K562 (cell line): ENCODE measurements around the gene UQCRC1. TPM values are rescaled to one million over a fixed set of nuclear protein-coding genes. Genes with fewer than 3 reads are reported as not detected.

ENCODE experiments used
- ATAC-seq: fragments of 200-7000 bp; cut with Tn5 transposase; 3 replicates; pipeline ENCODE4 v1.9.1; 2020; ENCODE audit warnings: moderate library complexity
- BruUV-seq: library from RNA; stranded (reverse); fragments of 400-500 nt; replicated peaks from 2 replicates; lab custom pipeline; 2021; lab: Mats Ljungman, UMichigan
- CTCF ChIA-PET: fragments of 300-600 bp; formaldehyde crosslinking; extraction: SDS; loops from one replicate; lab custom pipeline; 2021; ENCODE audit warnings: low intra/inter-chr PET ratio; lab: Yijun Ruan, JAX
- POLR2A ChIA-PET: fragments of 300-600, 350-650 bp; sonication (Branson Sonifier 250); formaldehyde crosslinking; extraction: SDS; loops from one replicate; lab custom pipeline; 2021; ENCODE audit warnings: antibody characterized with exemption, inconsistent platforms; lab: Yijun Ruan, JAX
- DNase-seq, 4 experiments: peaks; one replicate each; pipeline versions ENCODE4 v3.0.0 to v3.0.0-alpha.2; 2011 to 2018; ENCODE audit warnings: low spot score in 3 of 4, mixed read lengths in 3 of 4; ENCODE audit errors: extremely low read depth in 1 of 4
- FAIRE-seq: peaks from 2 replicates; lab custom pipeline; 2011; peaks lifted over from hg19 to GRCh38; lab: Jason Lieb, UNC
- H2AFZ ChIP-seq: 2 replicates; pipeline ENCODE4 v1.6.0; 2011; ENCODE audit warnings: low read depth, low read length, control low read depth, inconsistent platforms
- H3K27ac ChIP-seq: fragments of 200-600 bp; 3 replicates; pipeline ENCODE4 v1.8.0; 2011; ENCODE audit warnings: low read depth, mild to moderate bottlenecking, control low read depth, inconsistent platforms, low read length, moderate library complexity, mixed read lengths; ENCODE audit errors: extremely low read depth
- H3K27me3 ChIP-seq, 2 experiments: fragments of 300-600 bp in 1 of 2; 2 replicates in 1 of 2; 3 replicates in 1 of 2; pipeline versions ENCODE4 v1.6.0 to v1.8.0; 2011; ENCODE audit warnings: inconsistent platforms in 2 of 2, low read length in 2 of 2, mild to moderate bottlenecking in 1 of 2, mixed read lengths in 1 of 2, moderate library complexity in 1 of 2; ENCODE audit not compliant: control insufficient read depth in 2 of 2, insufficient read depth in 2 of 2
- H3K36me3 ChIP-seq: fragments of 300-600 bp; 3 replicates; pipeline ENCODE4 v1.8.0; 2011; ENCODE audit warnings: mild to moderate bottlenecking, low read length, inconsistent platforms; ENCODE audit not compliant: control insufficient read depth, insufficient read depth
- H3K4me1 ChIP-seq, 2 experiments: fragments of 200-600 bp in 1 of 2; replicated peaks in 1 of 2; 2 replicates in 1 of 2; 3 replicates in 1 of 2; pipeline versions ENCODE4 v1.5.1 to v1.8.0; 2011; ENCODE audit warnings: inconsistent platforms in 2 of 2, low read length in 2 of 2, mild to moderate bottlenecking in 1 of 2, mixed read lengths in 1 of 2, moderate library complexity in 1 of 2; ENCODE audit not compliant: control insufficient read depth in 2 of 2, insufficient read depth in 2 of 2
- H3K4me2 ChIP-seq: 2 replicates; pipeline ENCODE4 v1.6.1; 2011; ENCODE audit warnings: low read length, control low read depth, inconsistent platforms, mixed read lengths; ENCODE audit not compliant: insufficient read depth
- H3K4me3 ChIP-seq: fragments of 200-600 bp; sonication (generic), shearing (Covaris generic); 2 replicates; pipeline ENCODE4 v1.5.1; 2016; ENCODE audit warnings: control low read depth, inconsistent platforms
- H3K79me2 ChIP-seq: fragments of 200-600 bp; 3 replicates; pipeline ENCODE4 v1.8.0; 2011; ENCODE audit warnings: low read length, inconsistent platforms; ENCODE audit not compliant: control insufficient read depth, insufficient read depth
- H3K9ac ChIP-seq, 2 experiments: 2 replicates each; pipeline versions ENCODE4 v1.6.0 to v1.6.1; 2011; ENCODE audit warnings: low read depth in 2 of 2, low read length in 2 of 2, control low read depth in 1 of 2, inconsistent platforms in 1 of 2, mild to moderate bottlenecking in 1 of 2, mixed read lengths in 1 of 2; ENCODE audit not compliant: insufficient read depth in 1 of 2
- H3K9me1 ChIP-seq: one replicate; pipeline ENCODE4 v1.6.0; 2011; ENCODE audit warnings: inconsistent platforms, mild to moderate bottlenecking, low read length, moderate library complexity; ENCODE audit not compliant: control insufficient read depth, insufficient read depth
- H3K9me3 ChIP-seq: replicated peaks from 2 replicates; pipeline ENCODE4 v1.5.1; 2011; ENCODE audit warnings: low read depth, low read length, inconsistent platforms; ENCODE audit not compliant: control insufficient read depth, insufficient read depth
- H4K20me1 ChIP-seq: replicated peaks from 2 replicates; pipeline ENCODE4 v1.6.1; 2011; ENCODE audit warnings: low read length, inconsistent platforms, mixed read lengths; ENCODE audit not compliant: control insufficient read depth, insufficient read depth
- ARHGAP35 ChIP-seq: fragments of 450-650 bp; IDR thresholded peaks from 2 replicates; pipeline ENCODE4 v1.6.1; 2018; ENCODE audit not compliant: partially characterized antibody
- BCOR ChIP-seq: fragments of 450-650 bp; IDR thresholded peaks from 2 replicates; pipeline ENCODE4 v1.6.1; 2016
- CAMTA2 ChIP-seq: fragments of 250-450 bp; sonication (Bioruptor Pico); conservative IDR thresholded peaks from 2 replicates; pipeline ENCODE4 v1.5.1; 2022
- CHD1 ChIP-seq: fragments of 200-600 bp; sonication (generic); IDR thresholded peaks from one replicate; pipeline ENCODE4 v1.6.1; 2012; ENCODE audit warnings: mild to moderate bottlenecking, moderate library complexity, low read length, inconsistent platforms
- FOXK1 ChIP-seq: sonication (generic); formaldehyde crosslinking; IDR thresholded peaks from 2 replicates; pipeline ENCODE4 v1.8.0; 2022; ENCODE audit warnings: missing genetic modification reagents, mild to moderate bottlenecking, borderline replicate concordance
- GTF2F1 ChIP-seq: IDR thresholded peaks from 2 replicates; pipeline ENCODE4 v1.6.1; 2011; ENCODE audit warnings: low read depth, low read length, improper control_type of control experiment
- HSF4 ChIP-seq: fragments of 250-450 bp; sonication (Bioruptor Pico); IDR thresholded peaks from 2 replicates; pipeline ENCODE4 v2.1.2; 2022; ENCODE audit warnings: mild to moderate bottlenecking, moderate library complexity, borderline replicate concordance
- IRF2 ChIP-seq: sonication (generic); formaldehyde crosslinking; IDR thresholded peaks from 2 replicates; pipeline ENCODE4 v1.8.1; 2022; ENCODE audit warnings: mild to moderate bottlenecking, missing genetic modification reagents
- KDM4B ChIP-seq, 2 experiments: fragments of 450-650 bp in 1 of 2; sonication (generic) in 1 of 2; IDR thresholded peaks; 2 replicates each; pipeline ENCODE4 v1.6.1; 2016 to 2017; ENCODE audit warnings: borderline replicate concordance in 2 of 2, antibody characterized with exemption in 1 of 2, low read depth in 1 of 2, mild to moderate bottlenecking in 1 of 2
- NCOA4 ChIP-seq: fragments of 450-650 bp; IDR thresholded peaks from 2 replicates; pipeline ENCODE4 v1.6.1; 2018; ENCODE audit warnings: mild to moderate bottlenecking; ENCODE audit not compliant: partially characterized antibody
- PHF8 ChIP-seq: fragments of 200-600 bp; sonication (generic); IDR thresholded peaks from 2 replicates; pipeline ENCODE4 v1.6.1; 2012; ENCODE audit warnings: mixed run types, mild to moderate bottlenecking, inconsistent platforms, low read length, moderate library complexity, borderline replicate concordance
- POLR3G ChIP-seq: IDR thresholded peaks from 2 replicates; pipeline ENCODE4 v1.6.1; 2011; ENCODE audit not compliant: insufficient read length, insufficient replicate concordance; ENCODE audit errors: extremely low read depth
- RBM25 ChIP-seq: fragments of 200-400 bp; formaldehyde crosslinking; IDR thresholded peaks from 2 replicates; pipeline ENCODE4 v1.6.1; 2018; ENCODE audit warnings: low read length, low read depth, moderate library complexity; ENCODE audit not compliant: severe bottlenecking
- RFX1 ChIP-seq: fragments of 450-650 bp; IDR thresholded peaks from 2 replicates; pipeline ENCODE4 v1.6.1; 2016; ENCODE audit warnings: mild to moderate bottlenecking, moderate library complexity
- SIN3B ChIP-seq: fragments of 450-650 bp; IDR thresholded peaks from 2 replicates; pipeline ENCODE4 v1.6.1; 2017; ENCODE audit warnings: low read depth, mild to moderate bottlenecking, moderate library complexity
- SMARCA5 ChIP-seq: fragments of 450-650 bp; IDR thresholded peaks from 2 replicates; pipeline ENCODE4 v1.6.1; 2016
- STAT5A ChIP-seq: IDR thresholded peaks from 2 replicates; pipeline ENCODE4 v1.6.1; 2012; ENCODE audit warnings: low read length, inconsistent platforms, borderline replicate concordance
- ZNF23 ChIP-seq: fragments of 250-450 bp; sonication (Bioruptor Pico); IDR thresholded peaks from 2 replicates; pipeline ENCODE4 v1.4.0; 2020; ENCODE audit warnings: mild to moderate bottlenecking
- WGBS: fragments of 100-300 bp; shearing (Covaris generic); methylation state at CpG from one replicate; pipeline ENCODE4 v1.1.6; 2016; ENCODE audit warnings: low coverage, mixed read lengths; ENCODE audit not compliant: insufficient coverage; ENCODE audit errors: missing lambda C conversion rate; 5-methylcytosine and 5-hydroxymethylcytosine counted together
- in situ Hi-C: fragments of 300-500 bp; cut with MboI; formaldehyde crosslinking; loops from 4 replicates; pipeline ENCODE4 v1.15.0; 2018; ENCODE audit warnings: inconsistent platforms, mixed read lengths
- intact Hi-C: fragments of 100-400 bp; cut with micrococcal nuclease; formaldehyde crosslinking; loops from 2 replicates; pipeline ENCODE4 v1.14.2; 2022
- polyA plus RNA-seq, 8 experiments: library from polyadenylated mRNA; depleted of rRNA in 4 of 8; stranded (reverse) in 5 of 8; unstranded in 3 of 8; fragments of >200 nt; fragmentation: Nextera tagmentation in 2 of 8; fragmentation: Illumina TruSeq in 1 of 8; extraction: Ambion mirVana in 2 of 8; extraction: Trizol in 1 of 8; gene quantifications; 2 replicates each; pipeline versions ENCODE4 v1.2.1 to v1.2.3, GENCODE V29; 2011 to 2014; ENCODE audit warnings: inconsistent platforms in 1 of 8, missing spikeins in 1 of 8
- total RNA-seq, 7 experiments: library from RNA; depleted of rRNA in 6 of 7; stranded (reverse); fragments of >200 nt in 6 of 7; fragmentation: Illumina TruSeq in 2 of 7; extraction: Trizol in 2 of 7; gene quantifications; 2 replicates each; pipeline versions ENCODE4 v1.2.1 to v1.2.3, GENCODE V29; 2011 to 2021; ENCODE audit warnings: low replicate concordance in 1 of 7

UQCRC1 gene
- total and polyA plus RNA-seq, 9 of the 15 experiments (the other 6 are each of a cell fraction or from before 2014, with no cell fraction given): 125 to 424 (median 268) TPM

DNA sequence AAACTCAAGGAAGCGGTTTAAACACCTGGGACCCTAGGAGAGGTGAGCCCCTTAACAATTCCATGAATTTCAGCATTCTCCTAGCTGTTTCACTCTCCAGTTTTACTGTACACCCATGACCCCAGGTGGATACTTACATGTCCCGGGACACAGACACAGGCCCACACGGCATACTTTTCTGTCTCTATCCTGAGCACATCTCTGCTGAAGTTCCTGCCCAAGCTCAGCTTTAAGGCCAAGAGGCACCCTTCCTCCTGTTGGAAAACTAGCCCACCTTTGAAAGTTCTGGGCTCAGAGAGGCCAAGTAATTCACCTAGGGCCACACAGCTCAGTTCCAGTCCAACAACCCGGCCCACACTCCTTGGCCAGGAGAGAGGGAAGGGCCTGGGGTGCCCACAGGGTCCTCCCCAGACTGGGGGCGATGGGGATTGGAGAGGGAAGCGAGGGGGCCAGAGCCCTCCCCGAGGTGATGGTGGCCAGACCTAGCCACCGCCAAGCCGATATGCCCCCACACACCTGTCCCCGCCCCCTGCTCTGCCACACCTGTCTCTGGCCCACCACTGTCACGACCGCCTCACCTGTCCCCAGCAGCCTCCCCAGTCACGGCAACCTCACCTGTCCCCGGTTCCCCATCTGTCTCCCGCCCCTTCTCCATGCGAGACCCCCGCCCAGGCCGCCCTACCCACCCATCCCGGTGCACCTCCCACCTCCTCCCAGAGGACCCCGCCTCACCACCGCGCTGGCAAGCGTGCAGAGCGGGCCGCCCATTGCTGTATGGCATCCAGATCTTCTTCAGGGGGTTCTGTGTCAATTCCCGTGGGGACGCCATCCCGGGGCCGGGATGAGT, 53.3 kb downstream of the UQCRC1 start:
- no peaks in the 10 kb centered on the region for H3K9me3 ChIP-seq
- no peaks in the 10 kb centered on the region for H3K27me3 ChIP-seq
- peaks cover 26% of the 10 kb centered on the region; the same call in 2 of the 3 replicates for H3K36me3 ChIP-seq
- peaks cover 50% of the 10 kb centered on the region for H3K79me2 ChIP-seq
- WGBS: 4% methylated on average over 11 of the region's 29 CpGs
- ChIA-PET CTCF (no interaction called here), POLR2A (interaction anchor here (0.6 to 1.2 kb wide), 4 partner anchors 41 to 282 kb away, joined by 3 read pairs; no protein-coding TSS in a partner anchor)
- peaks cover 46 to 57% of the 10 kb centered on the region in 2 experiments for H3K4me1 ChIP-seq
- 0 out of 2 replicates have a peak, but pooled peaks cover 6% of the 10 kb centered on the region for H4K20me1 ChIP-seq
- no peak for ATAC-seq
- TSS peak; percentile 53 for BruUV-seq
- H3K9me1 ChIP-seq: peaks cover 11% of the 10 kb centered on the region
- DNase-seq: peak in 2 of 4 experiments; percentile 5 to 29
- intact Hi-C loops: loop anchor here (1.0 to 10.0 kb wide), 4 partner anchors 81 to 281 kb away; partner anchors contain the start of genes ATRIP and SLC26A6
- H3K4me3 ChIP-seq: peak overlapping the region; percentile 61
- no peak for FAIRE-seq
- H3K9ac ChIP-seq: peak overlapping the region; percentile 71 to 85
- H3K27ac ChIP-seq: peak overlapping the region; percentile 69
- H2AFZ ChIP-seq: peak overlapping the region; percentile 51; the same call in 1 of the 2 replicates
- in situ Hi-C loops: loop anchor here (5.0 kb wide), 1 partner anchor 89 kb away; a partner anchor contains a TSS
- peak overlapping the region; percentile 84 for H3K4me2 ChIP-seq
- no peak for TF ChIP-seq CAMTA2 (CRISPR knock-in tag)
- TF ChIP-seq RBM25: peak; percentile 77
- TF ChIP-seq BCOR: peak; percentile 81
- no peak for TF ChIP-seq GTF2F1
- peak; percentile 57 for TF ChIP-seq CHD1
- TF ChIP-seq POLR3G: no peak
- no peak for TF ChIP-seq ZNF23 (CRISPR knock-in tag)
- TF ChIP-seq ARHGAP35: no peak
- TF ChIP-seq NCOA4: no peak
- no peak for TF ChIP-seq STAT5A
- no peak for TF ChIP-seq SIN3B
- no peak for TF ChIP-seq HSF4 (CRISPR knock-in tag)
- no peak for TF ChIP-seq RFX1
- no peak for TF ChIP-seq IRF2 (CRISPR knock-in tag)
- TF ChIP-seq FOXK1 (CRISPR knock-in tag): no peak
- peak; percentile 33; the same call in 1 of the 2 replicates for TF ChIP-seq SMARCA5
- TF ChIP-seq PHF8: peak; percentile 37; the same call in 1 of the 2 replicates
- TF ChIP-seq KDM4B (IDR thresholded peaks at IDR 0.05; ENCODE audit: borderline replicate concordance in 2 of 2, low read depth in 1 of 2): no peak
